ENCODE data around the gene ANKS1A.
"Not testable (repeated sequence)": the region's sequence is repeated elsewhere in the genome, so short reads cannot be mapped to it uniquely, and the experiment has no call there.

Gene ANKS1A

DNA sequence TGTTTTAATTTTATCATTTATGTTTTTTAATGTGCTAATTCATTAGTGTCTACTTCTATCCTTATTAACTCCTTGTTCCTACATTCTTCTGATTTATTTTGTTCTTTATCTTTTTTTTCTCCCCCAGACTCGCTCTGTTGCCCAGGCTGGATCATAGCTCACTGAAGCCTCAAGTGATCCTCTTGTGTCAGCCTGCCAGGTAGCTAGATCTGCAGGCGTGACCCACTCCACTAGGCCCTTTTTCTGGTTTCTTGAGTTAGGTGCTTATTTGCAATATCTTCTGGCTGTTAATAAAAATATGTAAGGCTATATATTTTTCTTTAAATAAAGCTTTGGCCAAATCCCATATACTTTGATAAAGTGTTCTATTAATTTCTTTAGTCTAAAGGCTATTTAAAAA lies 4.1 kb upstream of the ANKS1A start:
- no peak for DNase-seq

DNA sequence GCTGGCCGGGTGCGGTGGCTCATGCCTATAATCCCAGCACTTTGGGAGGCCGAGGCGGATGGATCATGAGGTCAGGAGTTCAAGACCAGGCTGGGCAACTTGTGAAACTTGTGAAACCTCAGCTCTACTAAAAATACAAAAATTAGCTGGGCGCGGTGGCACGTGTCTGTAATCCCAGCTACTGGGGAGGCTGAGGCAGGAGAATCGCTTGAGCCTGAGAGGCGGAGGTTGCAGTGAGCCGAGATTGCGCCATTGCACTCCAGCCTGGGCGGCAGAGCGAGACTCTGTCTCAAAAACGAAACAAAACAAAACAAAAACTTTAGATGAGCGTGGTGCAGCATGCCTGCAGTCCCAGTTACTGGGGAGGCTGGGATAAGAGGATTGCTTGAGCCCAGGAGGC lies 3.2 kb upstream of the ANKS1A start:
- not testable (repeated sequence) for DNase-seq

- peak; percentile 93 to 94 for DNase-seq
These were observed 1.1 kb upstream of the ANKS1A start, which contains the start of gene TAF11 for GRCh38 chr6:34887753-34888513. TAF11 (minus strand) TSS chr6:34888042; CDS start chr6:34887957, 85 bp downstream.

- no peak for DNase-seq
These were observed 570 bp upstream of the ANKS1A start for GRCh38 chr6:34888514-34888856.

DNA sequence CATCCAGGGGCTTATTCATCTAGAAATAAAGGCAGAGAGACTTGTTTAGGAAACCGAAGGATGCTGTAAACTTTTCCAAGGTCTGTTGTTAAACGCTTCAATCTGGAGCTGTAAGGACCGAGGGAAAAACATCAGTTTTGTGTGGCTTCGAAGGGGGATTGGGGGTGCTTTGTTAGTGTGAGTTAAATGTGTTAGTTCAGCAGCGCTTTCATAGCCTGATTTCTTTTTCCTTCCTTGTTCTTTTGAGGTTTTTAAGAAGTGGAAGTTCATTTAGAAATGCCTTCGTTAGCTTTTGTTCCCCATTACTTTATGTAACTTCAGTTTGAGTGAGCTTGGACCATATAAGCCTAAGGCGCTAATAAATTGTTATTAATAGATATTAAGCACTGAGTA lies 1.5 kb downstream of the ANKS1A start:
- DNase-seq: no peak

DNA sequence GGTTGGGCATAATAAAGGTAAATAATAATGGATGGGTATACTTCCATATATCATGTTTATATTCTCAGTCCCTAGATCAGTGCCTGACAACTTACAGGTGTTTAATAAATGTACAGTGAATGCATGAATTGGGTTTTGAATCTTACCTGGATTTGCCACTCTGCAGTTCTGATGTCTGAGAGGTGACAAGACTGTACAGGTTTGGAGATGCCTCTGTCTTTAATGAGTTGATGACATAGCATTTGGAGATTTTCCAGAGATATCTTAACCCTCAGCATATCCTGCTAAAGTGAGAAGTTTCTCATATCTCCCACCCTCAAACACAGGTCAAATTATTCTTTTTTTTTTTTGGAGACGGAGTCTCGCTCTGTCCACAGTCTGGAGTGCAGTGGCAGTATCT lies 2.2 kb downstream of the ANKS1A start:
- no peak for DNase-seq

DNA sequence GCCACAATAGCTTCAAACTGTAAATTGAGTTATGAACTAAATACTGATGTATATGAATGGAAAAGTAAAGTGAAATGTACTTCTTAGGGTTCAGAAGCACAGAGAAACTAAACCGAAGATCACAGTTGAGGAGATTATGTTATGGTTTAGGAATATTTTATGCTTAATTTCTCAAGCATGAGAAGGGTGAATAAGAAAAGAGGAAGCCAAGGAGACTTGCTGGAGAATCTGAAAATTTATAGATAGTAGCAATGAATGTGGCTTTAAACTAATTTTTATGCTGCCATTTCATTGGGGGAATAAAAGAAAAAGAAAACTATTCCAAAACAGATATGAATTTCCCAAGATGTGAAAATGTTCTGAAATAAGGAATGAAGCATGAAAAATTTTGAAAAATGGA lies 5.6 kb downstream of the ANKS1A start:
- DNase-seq: no peak

DNA sequence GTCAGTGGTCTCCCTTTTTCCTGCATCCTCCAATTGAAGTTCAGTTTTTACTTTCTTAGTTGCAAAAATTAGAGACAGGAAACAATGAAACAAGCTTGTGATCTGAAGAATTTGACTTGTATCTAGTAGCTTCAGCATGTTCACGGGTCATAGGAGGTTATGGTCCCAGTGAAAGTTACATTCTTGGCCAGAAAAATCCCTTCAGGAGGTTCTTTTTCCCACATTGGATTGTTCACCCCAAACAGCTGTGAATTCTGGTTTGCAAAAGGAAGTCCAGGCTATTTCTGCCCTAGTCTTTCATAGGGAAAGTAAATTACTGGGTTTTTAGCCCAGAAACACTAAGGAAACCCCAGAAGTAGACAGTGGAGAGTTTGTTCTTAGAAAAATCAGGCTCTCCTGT lies 8.1 kb downstream of the ANKS1A start:
- no peak for DNase-seq

- no peak for DNase-seq
These were observed 8.7 kb downstream of the ANKS1A start for GRCh38 chr6:34897716-34898115.

DNA sequence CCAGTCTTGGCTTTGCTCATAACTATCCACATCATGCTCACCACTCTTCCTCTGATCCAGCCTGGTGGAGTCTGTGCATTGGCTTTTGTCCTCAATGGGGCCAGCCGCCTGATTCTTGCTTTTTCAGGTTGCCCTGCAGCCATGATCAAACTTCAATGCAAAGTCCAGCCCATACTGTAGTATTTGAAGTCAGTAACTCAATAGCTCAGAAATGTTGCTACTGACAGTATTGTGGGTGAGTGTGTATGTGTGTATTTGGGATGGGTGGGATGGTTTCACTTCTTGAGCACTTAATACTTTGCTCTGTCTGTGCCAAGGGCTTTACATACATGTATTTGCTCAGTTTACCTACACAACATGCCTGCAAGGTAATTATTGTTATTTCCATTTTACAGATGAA lies 10.7 kb downstream of the ANKS1A start:
- not testable (repeated sequence) for DNase-seq

- DNase-seq: no peak
These were observed 11.4 kb downstream of the ANKS1A start for GRCh38 chr6:34900321-34901031.

DNA sequence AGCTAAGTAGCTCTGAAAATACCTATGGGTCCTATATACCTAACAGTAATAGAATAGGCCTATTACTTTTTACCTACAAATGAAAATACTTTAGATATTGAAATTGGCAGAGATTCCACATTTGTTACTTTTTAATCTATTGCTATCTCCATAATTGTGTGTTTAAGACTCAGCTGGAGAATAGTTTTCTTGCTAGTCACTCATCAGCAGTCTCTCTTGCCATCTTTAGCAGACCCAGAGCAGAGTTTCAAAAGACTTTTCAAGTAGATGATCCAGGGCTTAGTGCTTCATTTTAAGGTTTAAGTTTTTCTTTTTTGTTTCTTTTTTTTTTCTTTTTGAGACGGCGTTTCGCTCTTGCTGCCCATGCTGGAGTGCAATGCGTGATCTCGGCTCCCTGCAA lies 12.9 kb downstream of the ANKS1A start:
- DNase-seq: no peak

- DNase-seq: no peak
These were observed 16.0 kb downstream of the ANKS1A start for GRCh38 chr6:34904990-34905613.

DNA sequence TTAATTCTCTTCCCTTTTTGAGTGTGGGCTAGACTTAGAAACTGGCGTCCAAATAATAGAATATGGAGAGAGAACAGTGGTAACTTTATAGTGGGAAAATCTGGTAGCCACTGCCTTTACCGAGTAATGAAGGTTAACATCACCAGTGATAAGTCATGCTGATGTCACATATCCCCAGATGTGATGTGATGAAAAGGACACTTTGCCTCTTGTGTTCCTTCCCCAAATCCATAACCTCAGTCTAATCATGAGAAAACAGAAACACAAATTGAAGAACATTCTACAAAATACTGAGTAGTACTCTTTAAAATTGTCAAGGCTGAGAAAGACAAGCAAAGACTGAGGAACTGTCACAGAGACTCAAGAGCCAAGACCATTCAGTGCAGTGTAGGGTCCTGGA lies 17.8 kb downstream of the ANKS1A start:
- no peak for DNase-seq

DNA sequence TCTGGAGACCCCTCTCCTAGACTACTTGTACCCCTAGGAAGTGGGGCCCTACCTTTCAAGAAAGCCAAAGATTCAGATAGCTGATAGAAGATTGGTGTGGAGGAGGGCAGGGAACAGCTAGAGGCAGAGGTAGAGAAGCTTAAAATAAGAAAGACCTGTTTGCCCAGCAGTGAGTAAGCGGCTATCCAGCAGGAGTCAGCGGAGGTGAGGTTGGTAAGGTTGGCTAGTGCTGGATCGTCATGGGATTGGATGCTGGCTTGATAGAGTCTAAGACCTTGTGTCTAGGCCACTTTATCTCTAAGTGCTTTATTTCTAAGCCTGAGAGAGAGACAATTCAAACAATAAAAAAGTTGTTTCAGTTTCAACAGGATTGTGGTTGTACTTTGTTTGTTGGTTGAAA lies 19.1 kb downstream of the ANKS1A start:
- DNase-seq: no peak

DNA sequence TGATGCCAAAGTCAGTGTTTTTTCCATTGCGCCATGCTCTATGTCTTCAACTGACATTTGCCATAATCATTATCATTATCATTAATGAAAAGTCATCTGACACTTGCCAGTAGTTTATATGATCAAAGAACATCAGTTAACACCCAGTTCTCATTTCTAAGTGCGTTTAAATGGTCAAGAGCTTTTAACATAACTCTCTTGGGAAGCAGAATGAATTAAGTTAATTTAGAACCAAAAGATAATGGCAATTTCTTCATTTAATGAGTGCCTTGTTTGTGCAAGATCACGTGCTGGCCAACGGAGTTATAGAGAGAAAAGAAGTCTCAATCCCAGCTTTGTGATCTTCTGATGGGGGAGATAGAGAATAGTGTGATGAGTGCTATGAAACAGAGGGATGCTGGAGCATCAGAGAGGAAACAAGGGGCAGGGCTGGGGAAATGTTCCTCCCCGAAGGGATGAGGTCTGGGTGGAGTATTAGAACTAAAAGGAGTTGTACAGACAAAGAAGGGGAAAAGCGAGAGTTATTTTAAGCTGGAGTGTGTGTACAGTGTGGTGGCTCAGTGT lies 20.3 kb downstream of the ANKS1A start:
- no peak for DNase-seq

- DNase-seq: no peak
These were observed 22.8 kb downstream of the ANKS1A start for GRCh38 chr6:34911822-34912221.

DNA sequence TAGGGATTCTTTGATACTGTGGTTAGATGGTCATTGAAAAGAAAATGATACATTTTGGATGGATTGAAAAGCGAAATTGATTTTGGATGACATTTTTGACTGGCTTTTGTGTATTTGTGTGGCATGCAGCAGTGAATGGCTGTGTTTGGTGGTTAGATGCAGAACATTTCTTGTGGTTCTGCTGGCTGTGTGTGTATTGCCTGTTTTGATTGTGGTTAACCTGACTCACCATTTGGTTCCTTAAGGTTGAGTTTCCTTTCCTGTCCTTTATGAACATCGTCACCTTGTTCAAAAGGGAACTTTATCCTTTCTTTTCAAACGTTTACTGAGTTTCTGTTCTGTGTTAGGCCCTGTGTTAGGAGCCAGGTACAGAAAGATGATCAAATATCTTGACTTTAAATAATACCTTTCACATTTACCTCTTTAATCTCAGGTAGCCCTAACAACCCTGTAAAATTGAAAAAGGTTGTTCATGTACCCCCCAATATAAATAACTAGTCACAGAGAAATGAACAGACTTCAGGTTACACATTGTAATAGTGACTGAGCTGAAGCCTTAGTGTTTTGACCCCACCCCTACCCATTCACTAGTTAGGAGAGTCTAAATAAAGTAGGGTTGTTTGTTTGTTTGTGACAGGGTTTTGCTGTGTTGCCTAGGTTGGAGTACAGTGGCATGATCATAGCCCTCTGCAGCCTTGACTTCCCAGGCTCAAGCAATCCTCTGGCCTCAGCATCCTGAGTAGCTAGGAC lies 23.8 kb downstream of the ANKS1A start:
- no peak for DNase-seq

DNA sequence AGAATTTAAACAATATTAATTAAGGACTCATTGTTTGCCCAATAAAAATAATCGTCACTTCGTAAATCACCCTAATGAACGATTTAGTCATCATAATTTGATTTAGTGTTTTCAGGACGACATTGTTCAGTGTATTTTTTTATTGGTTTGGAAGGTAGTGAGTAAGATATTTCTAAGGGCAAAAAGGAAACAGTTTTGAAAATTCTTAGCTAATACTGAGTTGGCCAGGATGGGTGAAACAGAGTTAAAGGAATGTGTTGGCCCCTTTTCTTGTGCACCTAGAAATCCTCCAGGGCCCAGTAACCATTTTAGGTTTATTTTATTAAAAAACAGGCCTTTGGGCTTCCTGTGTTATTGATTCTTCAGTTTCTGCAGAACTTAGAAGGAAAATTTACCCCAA lies 25.3 kb downstream of the ANKS1A start:
- no peak for DNase-seq

DNA sequence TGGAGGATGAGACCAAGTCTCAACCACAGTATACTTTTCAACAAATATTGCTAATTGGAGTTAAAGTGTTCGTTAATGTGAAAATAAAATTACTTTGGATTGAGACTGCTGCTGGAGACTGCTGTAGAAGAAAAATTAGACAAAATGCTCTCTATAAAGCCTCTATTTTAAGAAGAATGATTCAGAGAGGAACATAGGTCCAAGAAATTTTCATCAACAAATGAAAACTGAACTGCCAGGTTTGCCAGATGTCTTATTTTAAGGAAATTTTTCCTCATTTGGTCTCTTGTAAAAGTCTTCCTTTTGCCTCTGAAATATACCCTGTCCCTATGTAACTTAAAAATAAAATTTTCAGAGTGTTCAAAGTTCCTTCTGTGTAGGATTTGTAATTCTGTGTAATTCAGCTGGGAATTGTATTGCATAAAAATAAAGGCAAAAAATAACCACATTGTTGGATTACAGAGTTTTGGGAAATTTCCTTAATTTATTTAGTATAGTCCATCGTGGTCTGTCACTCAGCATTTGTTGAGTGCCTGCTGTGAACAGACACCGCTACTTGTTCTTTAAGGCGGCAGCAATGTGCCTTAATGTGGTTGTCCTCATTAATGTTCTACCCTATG lies 27.4 kb downstream of the ANKS1A start:
- DNase-seq: no peak

- DNase-seq: no peak
These were observed 28.7 kb downstream of the ANKS1A start for GRCh38 chr6:34917626-34918285.

DNA sequence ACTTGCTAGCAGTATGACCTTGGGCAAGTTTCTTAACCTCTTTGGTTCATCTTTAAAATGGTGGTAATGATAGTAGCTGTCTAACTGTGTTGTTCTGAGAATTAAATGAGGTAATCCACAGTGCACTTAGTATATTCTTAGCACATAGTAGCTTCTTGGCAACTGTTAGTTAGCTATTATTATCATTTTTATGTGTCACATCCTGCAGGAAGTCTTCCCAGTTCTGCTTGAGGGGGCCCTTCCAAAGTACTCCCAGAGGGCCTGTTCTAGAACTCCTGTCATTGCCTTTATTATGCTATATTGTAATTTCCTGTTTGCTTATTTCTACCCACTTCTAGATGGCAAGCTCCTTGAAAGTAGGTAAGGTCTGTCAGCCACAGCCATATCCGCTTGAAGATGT lies 30.6 kb downstream of the ANKS1A start:
- no peak for DNase-seq

Measured in NCI-H446 (cell line).